GM18868 (cell line): ENCODE data around the gene EBF4.
"Not testable (repeated sequence)": the region's sequence is repeated elsewhere in the genome, so short reads cannot be mapped to it uniquely, and the experiment has no call there.

ENCODE experiments used
- ATAC-seq: cut with Tn5 transposase; IDR thresholded peaks from one replicate; pipeline ENCODE4 v1.9.1; 2021; ENCODE audit warnings: mild to moderate bottlenecking, moderate library complexity; ENCODE audit not compliant: unreplicated experiment

The EBF4 gene

DNA sequence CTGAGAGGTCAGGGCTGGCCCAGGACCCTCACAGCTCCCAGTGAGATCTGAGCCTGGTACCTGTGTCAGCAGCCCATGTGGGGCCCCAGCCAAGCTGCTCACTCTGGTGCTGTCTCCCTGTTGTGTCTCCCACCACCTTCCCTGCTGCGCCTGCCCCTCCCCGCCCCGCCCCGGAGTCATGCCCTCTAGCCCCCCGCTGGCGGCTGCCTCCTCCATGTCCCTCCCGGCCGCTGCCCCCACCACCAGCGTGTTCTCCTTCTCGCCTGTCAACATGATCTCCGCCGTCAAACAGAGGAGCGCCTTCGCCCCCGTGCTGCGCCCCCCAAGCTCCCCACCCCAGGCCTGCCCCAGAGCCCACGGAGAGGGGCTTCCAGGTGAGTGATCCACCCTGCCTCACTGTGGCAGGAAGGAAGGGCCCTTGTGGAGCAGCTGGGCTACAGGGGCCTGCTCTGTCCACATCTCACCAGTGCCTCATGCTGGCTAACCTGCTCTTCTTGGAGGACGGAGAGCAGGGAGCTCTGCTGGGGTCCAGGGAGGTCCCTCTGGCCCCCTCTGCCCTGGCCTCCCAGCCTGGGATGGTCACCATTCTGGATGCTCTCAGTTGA is 63.0 kb downstream of the EBF4 start:
- ATAC-seq = no peak

DNA sequence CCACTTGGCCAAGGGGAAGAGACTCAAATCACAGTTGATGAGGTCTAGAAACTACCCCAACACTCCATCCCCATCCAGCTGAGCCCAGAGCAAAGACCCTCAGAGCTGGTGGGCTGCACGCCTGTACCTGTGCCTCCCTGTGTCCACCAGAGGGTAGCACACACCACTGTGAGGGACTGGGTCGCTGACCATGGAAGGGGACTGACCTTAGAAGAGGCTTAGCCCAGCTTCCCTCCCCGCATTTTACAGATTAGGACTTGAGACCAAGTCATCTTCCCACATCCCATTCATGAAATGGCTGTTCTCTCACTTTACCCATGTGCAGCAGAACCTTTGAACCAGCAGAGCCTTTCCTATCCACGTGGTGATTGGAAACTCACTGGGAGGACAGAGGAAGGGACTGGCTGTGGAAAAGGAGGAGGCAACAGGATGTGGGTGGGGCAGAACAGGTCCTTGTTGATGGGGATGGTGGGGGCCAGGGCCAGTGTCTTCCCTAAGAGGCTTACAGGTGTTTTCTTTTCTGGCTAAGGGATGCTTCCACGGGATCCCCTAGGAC is 63.6 kb downstream of the EBF4 start:
- ATAC-seq = no peak

DNA sequence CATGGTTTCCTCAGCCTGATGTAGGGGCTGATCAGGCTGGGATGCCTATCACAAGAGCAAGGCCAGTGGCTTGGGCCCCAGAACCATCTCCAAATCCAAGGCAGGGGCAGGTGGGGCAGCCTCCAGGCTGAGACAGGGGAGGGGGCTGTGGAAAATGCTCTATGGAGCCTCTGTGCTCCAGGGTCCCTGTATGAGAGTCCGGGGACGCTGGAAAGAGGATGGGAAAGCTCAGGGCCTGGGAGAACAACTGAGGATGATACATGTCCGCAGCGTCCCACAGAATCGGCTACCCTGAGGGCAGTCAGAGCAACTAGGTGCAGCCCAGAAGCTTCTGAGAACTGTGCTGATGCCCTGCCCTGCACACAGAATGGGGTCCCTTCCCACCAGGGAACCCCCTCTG is 64.4 kb downstream of the EBF4 start:
- ATAC-seq = no peak

DNA sequence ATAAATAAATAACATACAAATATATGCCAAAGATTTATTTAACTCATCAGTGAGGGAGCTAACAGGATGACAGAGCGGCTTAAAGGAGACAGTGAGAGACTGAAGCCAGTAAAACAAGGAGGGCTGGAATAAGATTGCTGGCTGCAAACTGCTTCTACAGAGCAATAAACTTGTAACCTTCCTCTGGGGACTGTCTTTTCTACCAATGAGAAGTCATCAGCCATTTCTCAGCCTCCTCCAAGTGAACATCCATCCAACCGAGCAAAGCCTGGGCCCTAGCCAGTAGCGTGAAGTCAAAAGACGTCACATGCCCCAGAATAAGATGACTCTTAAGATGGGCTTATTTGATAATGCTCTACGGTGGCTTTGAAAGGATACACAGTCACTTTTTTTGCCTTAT is 65.4 kb downstream of the EBF4 start:
- ATAC-seq = no peak

DNA sequence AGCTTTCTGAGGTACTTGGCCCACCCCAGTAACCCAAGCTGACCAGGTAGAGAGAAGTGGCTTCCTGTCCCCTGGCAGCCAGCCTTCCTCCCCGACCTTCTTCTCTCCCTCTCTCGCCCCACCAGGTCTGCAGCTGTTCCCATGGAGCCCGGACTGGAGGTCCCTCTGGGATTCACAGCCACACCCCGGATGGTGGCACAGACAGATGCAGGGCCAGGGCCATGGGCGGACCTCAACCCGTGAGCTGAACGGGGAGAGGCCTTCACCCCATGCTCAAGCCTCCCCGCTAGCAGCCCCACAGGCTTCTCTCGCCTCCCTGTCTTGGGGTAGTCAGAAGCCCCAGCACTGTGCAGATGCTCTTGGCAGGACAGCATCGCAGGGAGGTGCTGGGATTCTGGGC is 66.6 kb downstream of the EBF4 start:
- no peak for ATAC-seq

DNA sequence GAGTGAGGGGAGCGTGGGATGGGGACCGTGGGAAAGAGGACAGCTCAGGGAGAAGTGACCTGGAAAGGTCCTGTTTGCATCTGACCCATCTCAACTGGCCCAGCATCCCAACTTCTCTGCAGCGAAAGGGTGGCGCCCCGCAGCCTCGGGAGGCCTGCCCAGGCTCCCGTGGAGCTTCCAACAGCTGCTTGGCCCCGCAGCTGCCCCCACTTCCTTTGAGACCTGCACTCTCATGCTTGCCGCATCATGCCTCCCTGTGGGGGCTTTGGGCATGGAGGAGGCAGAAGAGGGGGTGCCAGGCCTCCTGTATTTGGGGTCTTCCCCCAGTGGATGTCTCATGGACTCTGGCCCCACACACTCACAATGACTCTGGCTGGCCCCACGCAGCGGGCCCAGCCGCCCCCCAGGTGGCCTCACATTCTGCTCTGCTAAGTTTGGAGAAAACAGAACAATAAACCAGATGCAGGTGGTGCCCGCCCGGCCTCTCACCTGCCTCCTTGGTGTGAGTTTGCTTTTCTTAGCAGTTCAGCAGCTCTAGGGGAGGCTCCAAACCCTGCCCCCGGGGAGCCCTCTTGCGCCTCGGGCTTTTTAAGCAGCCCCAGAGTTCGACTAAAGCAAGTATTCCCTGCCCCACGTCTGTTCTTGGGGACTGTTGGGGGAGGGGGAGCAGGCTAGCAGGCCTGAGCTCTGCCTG is 67.2 kb downstream of the EBF4 start:
- ATAC-seq = no peak

DNA sequence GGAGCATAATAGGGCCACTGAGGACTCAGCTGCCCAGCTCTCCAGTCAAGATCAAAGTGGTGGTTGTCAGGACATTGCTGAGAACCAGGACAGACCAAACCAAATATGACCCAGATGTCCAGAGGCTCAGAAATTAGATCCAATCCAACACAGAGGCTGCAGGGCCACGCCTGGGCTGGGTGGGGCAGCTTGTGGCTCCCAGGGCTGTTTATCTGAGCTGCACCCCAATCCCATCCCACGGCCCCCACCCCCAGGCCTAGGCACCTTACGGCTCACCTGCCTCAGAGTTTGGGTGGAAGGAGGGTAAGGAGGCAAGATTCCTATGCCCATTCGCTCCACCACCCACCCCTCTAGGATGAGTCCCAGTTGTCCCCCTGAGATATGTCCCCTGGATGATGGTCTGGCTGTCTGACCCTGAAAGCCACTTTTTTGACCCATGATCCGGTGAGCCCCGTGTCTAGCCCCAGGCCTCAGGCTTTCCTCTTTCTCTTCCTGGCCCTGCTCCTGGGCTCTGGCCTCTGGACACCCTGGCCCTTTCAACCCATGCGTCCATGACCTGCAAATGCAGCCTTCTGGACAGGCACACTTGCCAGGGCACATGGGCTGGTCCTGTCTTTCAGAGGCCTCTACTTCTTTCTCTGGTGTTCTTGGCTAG is 67.8 kb downstream of the EBF4 start:
- ATAC-seq = no peak

DNA sequence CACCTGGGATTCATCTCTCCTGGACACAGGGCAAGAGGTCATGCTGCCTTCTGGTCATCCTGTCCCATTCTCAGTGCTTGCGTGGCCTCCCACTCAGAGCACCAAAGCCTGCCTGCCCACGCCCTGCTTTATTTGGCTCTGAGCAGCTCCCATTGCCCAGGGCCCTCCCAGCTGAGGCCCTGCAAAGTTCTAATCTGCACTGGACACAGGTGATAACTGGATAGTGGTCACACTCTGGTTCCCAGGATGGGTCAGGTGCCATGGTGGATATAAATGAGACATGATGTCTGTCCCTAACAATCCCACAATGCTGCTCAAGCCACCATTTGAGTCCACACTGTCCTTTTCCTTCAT is 68.3 kb downstream of the EBF4 start:
- no peak for ATAC-seq

DNA sequence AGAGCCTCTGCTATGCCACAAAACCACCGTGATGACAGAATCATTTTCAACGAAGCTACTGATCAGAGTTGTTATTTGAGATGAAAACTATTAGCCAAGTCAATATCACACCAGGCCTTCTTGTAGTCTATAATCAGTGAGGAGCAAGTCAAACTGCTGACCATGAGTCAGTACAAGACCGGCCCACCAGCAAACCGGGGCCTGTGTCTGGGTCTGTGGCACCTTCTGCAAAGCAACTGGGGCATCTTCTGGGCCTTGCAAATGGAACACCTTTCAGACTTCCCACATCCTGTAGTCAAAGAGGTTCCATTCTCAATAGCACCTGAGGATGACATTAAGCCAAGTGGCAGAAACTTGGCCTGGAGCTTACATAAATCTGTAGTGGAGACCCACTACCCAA is 69.3 kb downstream of the EBF4 start:
- no peak for ATAC-seq

DNA sequence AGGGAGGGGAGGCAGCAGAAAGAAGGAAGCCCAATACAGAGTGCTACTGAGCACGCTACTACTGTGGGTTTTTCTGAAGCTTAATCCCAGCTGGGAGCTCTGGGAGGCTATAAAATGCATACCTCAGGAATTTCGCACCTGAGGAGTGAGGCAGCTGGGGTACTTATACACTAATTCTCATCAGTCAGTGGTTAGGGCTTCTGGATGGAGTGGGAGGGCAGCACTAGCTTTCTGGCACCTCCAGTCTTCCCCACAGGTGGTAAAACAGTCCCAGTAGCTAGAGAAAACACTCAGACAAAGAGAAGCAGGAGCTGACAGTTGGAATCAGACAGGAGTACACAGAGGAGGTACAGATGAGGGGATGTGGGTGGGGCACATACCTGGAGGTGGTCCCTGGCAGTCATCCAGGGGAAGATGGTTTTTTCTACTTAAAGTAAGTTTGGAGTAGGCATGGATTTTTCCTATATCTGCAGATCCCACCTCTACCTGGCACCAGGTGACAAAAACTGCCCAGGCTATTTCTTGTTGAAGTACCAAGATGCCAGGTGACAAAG is 70.1 kb downstream of the EBF4 start:
- ATAC-seq = no peak

DNA sequence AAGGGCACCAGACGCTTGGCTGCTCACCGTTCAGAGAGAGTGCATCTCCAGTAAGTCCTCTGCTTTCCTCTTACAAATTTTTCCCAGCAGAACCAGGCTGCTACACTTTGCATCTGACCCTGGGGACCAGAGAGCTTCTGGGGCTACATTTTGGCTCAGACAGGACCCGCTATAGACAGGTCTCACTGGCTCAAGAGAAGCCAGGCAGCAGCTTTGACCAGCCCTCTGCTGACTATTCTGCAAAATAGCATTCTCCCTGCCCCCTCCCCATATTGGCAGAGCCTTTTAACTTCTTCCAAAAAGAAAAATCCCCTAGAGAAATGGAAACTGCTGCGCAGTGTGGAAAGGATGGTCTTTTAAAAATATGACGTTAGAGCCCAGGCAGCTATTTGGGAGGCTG is 70.6 kb downstream of the EBF4 start:
- no peak for ATAC-seq

DNA sequence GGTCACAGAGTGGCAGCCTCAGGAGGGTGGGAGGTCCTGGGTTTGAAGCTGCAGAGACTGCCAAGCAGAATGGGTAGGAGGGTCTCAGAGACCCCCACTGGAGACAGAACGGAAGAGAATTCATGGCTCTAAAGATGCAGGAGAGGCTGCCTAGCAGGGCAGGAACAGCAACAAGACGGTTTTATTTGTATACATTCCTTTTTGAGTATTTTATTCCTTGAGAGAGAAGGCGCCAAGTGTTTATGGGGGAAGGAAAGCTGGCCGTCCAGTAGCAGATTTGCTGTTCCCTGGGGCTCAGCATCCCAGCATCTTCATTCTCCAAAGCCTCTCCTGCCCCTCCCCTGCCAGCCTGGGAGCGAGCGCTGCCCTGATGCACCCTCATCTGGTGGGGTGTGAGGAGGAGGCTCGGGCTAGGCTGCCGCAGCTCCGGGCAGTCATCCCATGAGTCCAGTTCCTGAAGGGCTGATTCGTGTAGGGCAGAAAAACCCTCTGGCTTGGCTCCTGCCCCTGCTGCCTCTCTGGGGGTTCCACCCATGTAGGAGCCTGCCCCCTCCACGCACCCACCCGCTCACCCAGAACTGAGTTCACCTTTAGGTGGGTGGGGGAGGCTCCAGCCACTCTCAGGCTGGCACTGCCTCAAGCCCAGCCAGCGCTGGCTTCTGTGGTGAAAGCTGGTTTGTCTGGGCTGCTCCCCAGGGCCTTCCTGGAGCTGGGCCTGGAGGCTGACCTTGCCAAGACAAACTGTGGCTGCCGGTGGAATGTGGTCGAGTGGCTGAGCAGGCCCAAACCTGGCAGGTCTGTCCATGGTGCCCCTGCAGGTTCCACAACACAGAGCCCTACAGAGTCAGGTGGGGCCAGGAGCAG is 75.4 kb downstream of the EBF4 start:
- ATAC-seq = no peak

DNA sequence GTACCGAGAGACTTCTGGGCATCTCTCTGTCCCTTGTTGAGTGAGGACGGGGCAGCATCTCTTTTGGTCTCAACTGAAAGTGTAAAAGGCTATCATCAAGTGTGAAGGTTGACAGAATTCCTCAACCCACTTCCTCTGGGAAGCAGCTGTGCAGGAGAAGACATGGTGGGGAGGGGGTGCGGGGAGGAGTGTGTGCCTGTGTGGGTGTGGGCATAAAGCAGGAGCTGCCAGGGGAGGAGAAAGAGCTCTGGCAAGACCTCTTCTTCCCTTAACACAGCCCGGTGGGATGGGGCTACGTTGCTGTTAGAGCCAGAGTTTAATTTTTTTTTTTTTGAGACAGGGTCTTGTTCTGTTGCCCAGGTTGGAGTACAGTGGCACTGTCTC is 76.0 kb downstream of the EBF4 start:
- no peak for ATAC-seq

DNA sequence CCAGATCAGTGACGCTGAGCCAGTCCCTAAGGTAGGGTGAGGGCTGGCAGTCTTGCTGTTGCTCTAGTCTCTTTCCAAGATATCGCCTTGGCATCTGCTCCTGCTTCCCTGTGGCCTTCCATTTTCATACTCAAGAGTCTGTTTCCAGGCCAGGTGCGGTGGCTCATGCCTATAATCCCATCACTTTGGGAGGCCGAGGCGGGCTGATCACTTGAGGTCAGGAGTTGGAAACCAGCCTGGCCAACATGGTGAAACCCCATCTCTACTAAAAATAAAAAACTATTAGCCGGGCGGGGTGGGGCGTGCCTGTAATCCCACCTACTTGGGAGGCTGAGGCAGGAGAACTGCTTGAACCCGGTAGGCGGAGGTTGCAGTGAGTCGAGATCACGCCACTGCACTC is 77.5 kb downstream of the EBF4 start:
- ATAC-seq = not testable (repeated sequence)

DNA sequence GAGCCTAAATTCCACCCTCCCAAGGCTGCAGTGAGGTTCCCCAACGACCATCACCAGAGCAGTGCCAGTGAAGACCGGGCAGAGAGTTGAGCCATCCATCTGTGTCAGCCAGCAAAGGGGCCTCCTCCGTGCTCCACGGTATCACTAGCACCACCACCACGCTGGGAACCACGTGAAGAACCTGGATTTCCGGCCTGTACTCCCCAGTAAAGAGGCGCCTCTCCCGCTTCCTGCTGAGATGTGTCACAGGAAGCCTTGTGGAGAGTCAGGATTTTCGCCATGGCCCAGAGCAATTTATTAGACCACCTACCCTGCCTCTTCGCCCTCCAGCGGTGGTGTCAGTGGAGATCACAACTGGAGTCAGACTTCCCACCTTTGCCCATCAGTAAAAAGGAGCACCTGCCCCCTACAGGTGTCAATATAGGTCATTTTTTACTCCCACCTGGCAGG is 79.1 kb downstream of the EBF4 start:
- ATAC-seq = no peak

DNA sequence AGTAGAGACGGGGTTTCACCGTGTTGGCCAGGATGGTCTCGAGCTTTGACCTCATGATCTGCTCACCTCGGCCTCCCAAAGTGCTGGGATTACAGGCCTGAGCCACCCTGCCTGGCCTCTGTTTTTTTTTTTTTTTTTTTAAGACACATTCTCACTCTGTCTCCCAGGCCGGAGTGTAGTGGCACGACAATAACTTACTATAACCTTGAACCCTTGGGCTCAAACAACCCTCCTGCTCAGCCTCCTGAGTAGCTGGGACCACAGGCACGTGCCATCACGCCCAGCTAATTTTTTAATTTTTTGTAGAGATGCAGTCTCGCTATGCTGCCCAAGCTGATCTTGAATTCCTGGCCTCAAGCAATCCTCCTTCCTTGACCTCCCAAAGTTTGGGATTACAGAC is 81.2 kb downstream of the EBF4 start:
- ATAC-seq = no peak

DNA sequence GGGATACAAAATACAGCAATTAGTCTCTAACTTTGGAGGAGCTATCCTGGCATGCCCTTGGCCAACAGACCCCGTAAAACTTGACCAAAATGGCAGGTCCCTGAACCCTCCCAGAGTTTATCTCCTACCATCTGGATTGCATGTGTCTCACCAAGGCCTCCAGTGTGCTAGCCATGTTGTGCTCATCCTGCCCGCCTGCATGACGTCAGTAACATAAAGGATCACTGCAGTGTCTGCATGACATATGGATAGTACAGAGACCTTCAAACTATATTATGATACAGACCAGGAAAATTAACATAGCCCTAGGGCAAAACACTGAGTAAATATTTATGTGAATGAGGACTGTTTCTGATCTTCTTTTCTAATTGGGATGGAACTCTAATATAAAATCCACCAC is 82.6 kb downstream of the EBF4 start:
- ATAC-seq = no peak

DNA sequence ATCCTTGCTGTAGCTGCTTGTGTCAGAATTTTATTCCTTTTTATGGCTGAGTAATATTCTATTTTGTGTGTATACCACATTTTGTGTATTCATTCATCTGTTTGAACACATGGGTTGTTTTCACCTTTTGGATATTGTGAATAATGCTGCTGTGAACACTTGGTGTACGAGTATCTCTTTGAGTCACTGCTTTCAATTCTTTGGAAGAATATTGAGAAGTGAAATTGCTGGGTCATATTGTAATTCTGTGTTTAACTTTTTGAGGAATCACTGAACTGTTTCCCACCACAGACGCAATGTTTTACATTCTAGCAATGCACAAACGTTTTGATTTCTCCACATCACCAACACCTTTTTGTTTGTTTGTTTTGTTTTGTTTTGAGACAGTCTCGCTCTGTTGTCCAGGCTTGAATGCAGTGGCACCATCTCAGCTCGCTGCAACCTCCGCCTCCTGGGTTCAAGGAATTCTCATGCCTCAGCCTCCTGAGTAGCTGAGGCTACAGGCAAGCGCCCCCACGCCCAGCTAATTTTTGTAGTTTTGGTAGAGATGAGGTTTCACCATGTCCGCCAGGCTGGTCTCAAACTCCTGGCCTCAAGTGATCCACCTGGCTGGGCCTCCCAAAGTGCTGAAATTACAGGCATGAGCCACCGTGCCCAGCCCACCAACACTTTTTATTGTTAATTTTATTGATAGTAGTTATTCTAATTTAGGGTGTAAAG is 86.2 kb downstream of the EBF4 start:
- no peak for ATAC-seq

DNA sequence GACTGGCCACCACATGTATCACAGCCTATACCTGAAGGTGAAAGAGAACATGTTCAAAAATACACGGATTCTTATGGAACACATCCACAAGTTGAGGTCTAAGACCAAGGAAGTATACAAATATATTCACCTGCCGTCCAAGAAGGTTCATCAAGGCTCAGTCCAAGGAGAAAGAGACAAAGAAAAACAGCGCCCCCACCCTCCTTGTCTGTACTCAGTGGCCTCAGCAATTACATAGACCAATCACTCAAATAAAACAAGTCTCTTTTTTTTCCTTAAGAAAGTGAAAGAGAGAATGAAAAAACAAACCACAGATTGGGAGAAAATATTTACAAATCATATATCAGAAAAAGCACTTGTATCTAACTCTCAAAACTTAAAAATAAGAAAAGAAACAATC is 88.4 kb downstream of the EBF4 start:
- ATAC-seq = no peak

DNA sequence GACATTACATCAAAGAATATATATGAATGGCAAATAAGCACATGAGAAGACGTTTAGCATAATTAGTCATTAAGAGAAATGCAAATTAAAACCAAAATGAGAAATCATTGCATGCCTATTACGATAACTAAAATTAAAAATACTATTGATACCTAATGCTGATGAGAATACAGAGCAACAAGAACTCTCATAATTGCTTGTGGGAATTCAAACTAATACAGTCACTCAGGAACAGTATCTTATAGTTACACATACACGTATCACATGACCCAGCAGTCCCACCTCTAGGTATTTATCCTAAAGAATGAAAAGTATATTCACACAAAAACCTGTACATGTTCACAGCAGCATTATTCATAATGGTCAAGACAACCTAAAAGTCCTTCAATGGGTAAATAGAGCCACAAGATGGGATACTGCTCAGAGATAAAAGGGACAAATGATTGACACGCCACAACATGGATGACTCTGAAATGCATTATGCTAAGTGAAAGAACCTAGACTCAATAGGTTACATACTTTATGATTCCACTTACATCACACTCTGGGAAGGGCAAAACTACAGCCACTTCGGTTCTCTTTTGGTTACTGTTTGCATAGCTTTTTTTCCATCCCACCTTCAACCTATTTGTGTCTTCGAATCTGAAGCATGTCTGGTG is 91.5 kb downstream of the EBF4 start:
- no peak for ATAC-seq
